Testis (tissue), 2 donors: ENCODE results near the gene GRB7.

Source experiments
- POLR2A ChIP-seq: fragments of 450-650 bp; IDR thresholded peaks from one replicate; pipeline ENCODE4 v1.6.1; 2017; ENCODE audit warnings: antibody characterized with exemption, mild to moderate bottlenecking, moderate library complexity
- TF ChIP-seq, protein P1 (sequence below), 3 experiments: fragments of 450-650 bp in 2 of 3; fragments of 200-600 bp in 1 of 3; sonication (generic) in 1 of 3; IDR thresholded peaks; one replicate each; pipeline ENCODE4 v1.5.1; 2016 to 2019; ENCODE audit warnings: antibody characterized with exemption in 3 of 3, mild to moderate bottlenecking in 2 of 3, moderate library complexity in 1 of 3

DNA sequence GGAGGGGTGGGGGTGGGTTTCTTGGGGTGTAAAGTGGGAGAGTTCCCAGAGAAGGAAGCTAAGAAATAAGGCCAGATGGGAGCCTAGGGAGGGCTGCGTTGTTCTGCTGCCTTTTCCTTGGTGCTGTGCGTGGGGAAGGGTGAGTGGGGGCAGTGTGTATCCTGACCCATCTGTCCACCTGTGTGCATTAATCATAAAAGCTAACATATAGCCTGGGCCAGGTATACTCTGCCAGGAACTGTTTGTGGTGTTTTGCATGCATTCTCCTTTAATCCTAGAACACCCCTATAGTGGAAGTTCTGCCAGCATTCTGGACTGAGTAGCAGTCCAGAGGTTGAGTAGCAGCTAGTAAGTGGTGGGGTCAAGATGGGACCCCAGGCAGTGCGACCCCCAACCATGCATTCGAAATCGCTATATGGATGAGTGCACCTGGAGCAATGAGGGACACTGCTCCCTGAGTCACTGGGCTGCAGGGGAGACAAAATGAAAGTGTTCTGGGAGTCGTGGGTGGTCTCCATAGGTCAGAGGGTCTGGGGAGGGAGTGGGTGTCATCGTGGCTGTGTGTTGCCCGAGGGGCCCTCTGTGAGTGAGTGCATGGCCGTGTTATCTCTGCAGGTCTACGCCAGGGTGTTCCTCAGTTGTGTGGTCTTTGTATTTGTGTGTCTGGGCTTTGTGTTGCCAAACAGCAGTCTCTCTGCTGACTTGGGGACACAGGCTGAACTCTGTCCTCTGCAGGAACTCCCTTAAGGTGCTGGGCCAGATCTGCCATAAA, 36.5 kb upstream of the GRB7 start:
- TF ChIP-seq POLR2A, result no peak
- TF ChIP-seq, protein P1, sequence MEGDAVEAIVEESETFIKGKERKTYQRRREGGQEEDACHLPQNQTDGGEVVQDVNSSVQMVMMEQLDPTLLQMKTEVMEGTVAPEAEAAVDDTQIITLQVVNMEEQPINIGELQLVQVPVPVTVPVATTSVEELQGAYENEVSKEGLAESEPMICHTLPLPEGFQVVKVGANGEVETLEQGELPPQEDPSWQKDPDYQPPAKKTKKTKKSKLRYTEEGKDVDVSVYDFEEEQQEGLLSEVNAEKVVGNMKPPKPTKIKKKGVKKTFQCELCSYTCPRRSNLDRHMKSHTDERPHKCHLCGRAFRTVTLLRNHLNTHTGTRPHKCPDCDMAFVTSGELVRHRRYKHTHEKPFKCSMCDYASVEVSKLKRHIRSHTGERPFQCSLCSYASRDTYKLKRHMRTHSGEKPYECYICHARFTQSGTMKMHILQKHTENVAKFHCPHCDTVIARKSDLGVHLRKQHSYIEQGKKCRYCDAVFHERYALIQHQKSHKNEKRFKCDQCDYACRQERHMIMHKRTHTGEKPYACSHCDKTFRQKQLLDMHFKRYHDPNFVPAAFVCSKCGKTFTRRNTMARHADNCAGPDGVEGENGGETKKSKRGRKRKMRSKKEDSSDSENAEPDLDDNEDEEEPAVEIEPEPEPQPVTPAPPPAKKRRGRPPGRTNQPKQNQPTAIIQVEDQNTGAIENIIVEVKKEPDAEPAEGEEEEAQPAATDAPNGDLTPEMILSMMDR (IDR thresholded peaks at IDR 0.05), result no peak
